ENCODE measurements around the gene ARHGAP12.

ARHGAP12 gene

GRCh38 chr10:31942435-31942834, 13.8 kb upstream of the ARHGAP12 start:
- ChIA-PET CTCF (interaction anchor here (1.0 kb wide), 1 partner anchor 15 kb away, joined by 3 read pairs; no protein-coding TSS in a partner anchor), POLR2A (interaction anchor here (1.6 kb wide), 1 partner anchor 14 kb away, joined by 3 read pairs; the partner anchor contains the start of gene ARHGAP12)
- Histone ChIP-seq H3K27ac (ENCODE audit: extremely low read depth, low read depth, low read length) (no peak overlapping the region), H3K9me3 (ENCODE audit: control insufficient read depth, insufficient read depth, low read depth, low read length) (no peaks in the 10 kb centered on the region), H3K4me1 (ENCODE audit: control insufficient read depth, insufficient read depth, low read length) (peaks cover 6% of the 10 kb centered on the region), H3K4me3 (ENCODE audit: low read depth, low read length) (no peak overlapping the region), H3K36me3 (ENCODE audit: control insufficient read depth in 2 of 2, insufficient read depth in 1 of 2, low read length in 2 of 2) (no peaks in the 10 kb centered on the region)
- no peak for TF ChIP-seq ZSCAN5A (tag by site-specific recombination; IDR thresholded peaks at IDR 0.05)
- peak; percentile 74 for TF ChIP-seq ZNF121 (tag by site-specific recombination; IDR thresholded peaks at IDR 0.05)

GRCh38 chr10:31940839-31941653, 12.4 kb upstream of the ARHGAP12 start:
- Histone ChIP-seq H3K27ac (ENCODE audit: extremely low read depth, low read depth, low read length) (no peak overlapping the region), H3K4me1 (ENCODE audit: control insufficient read depth, insufficient read depth, low read length) (peaks cover 6% of the 10 kb centered on the region), H3K4me3 (ENCODE audit: low read depth, low read length) (no peak overlapping the region), H3K9me3 (ENCODE audit: control insufficient read depth, insufficient read depth, low read depth, low read length) (no peaks in the 10 kb centered on the region), H3K36me3 (ENCODE audit: control insufficient read depth in 2 of 2, insufficient read depth in 1 of 2, low read length in 2 of 2) (no peaks in the 10 kb centered on the region)
- ChIA-PET CTCF (interaction anchor here (0.6 kb wide), 2 partner anchors 133 to 417 kb away, joined by 3 to 4 read pairs; no protein-coding TSS in a partner anchor), POLR2A (interaction anchor here (1.0 kb wide), 1 partner anchor 11 kb away, joined by 4 read pairs; no protein-coding TSS in a partner anchor)
- TF ChIP-seq ZNF48 (tag by site-specific recombination; IDR thresholded peaks at IDR 0.05) (no peak), ZBTB11 (tag by site-specific recombination; conservative IDR thresholded peaks at IDR 0.05; ENCODE audit: low read depth) (0 out of 2 replicates have a peak, but pooled peaks have one; percentile 43), ZNF629 (tag by site-specific recombination; IDR thresholded peaks at IDR 0.05) (peak; percentile 81), ZNF366 (tag by site-specific recombination; conservative IDR thresholded peaks at IDR 0.05) (peak; percentile 47; the same call in 1 of the 2 replicates), TSHZ1 (tag by site-specific recombination; IDR thresholded peaks at IDR 0.05; ENCODE audit: borderline replicate concordance) (peak; percentile 40; the same call in 1 of the 2 replicates), ZNF558 (tag by site-specific recombination; IDR thresholded peaks at IDR 0.05) (0 out of 2 replicates have a peak, but pooled peaks have one; percentile 38), ZNF184 (tag by site-specific recombination; IDR thresholded peaks at IDR 0.05) (peak; percentile 87), GLIS1 (tag by site-specific recombination; IDR thresholded peaks at IDR 0.05) (0 out of 2 replicates have a peak, but pooled peaks have one; percentile 7), ZBTB44 (tag by site-specific recombination; IDR thresholded peaks at IDR 0.05) (peak; percentile 17; the same call in 1 of the 2 replicates), ZNF335 (tag by site-specific recombination; conservative IDR thresholded peaks at IDR 0.05) (peak; percentile 27; the same call in 1 of the 2 replicates), ZNF660 (tag by site-specific recombination; IDR thresholded peaks at IDR 0.05) (peak; percentile 63; the same call in 1 of the 2 replicates), ZBTB7A (tag by site-specific recombination; IDR thresholded peaks at IDR 0.05; ENCODE audit: low read depth) (no peak), INSM2 (tag by site-specific recombination; IDR thresholded peaks at IDR 0.05) (peak; percentile 89), SP7 (tag by site-specific recombination; IDR thresholded peaks at IDR 0.05) (peak; percentile 77), KLF17 (tag by site-specific recombination; IDR thresholded peaks at IDR 0.05) (0 out of 2 replicates have a peak, but pooled peaks have one; percentile 47), ZNF433 (tag by site-specific recombination; IDR thresholded peaks at IDR 0.05; ENCODE audit: low read depth) (no peak), ZSCAN30 (tag by site-specific recombination; IDR thresholded peaks at IDR 0.05) (0 out of 2 replicates have a peak, but pooled peaks have one; percentile 40)
